PC-9 (cell line): ENCODE measurements around the gene POFUT2.

Experiments
- CTCF ChIP-seq: fragments of 200-600 bp; sonication (generic); conservative IDR thresholded peaks from 2 replicates; pipeline ENCODE4 v1.6.1; 2017; ENCODE audit warnings: mixed run types, antibody characterized with exemption, mild to moderate bottlenecking, moderate library complexity
- EZH2 ChIP-seq: fragments of 200-600 bp; sonication (generic); IDR thresholded peaks from 2 replicates; pipeline ENCODE4 v1.8.0; 2017; ENCODE audit warnings: antibody characterized with exemption, low read depth

- TF ChIP-seq EZH2 (no peak), CTCF (no peak)
Measured at GRCh38 chr21:45223236-45224185, 64.2 kb downstream of the POFUT2 start.
